Measurements from ENCODE around the gene WDR64. TPM values are rescaled to one million over a fixed set of nuclear protein-coding genes. Genes with fewer than 3 reads are reported as not detected.

The WDR64 gene
- total RNA-seq, 1 donor from 2014 or later = not detected

- no peaks in the 10 kb centered on the region for H3K9me3 ChIP-seq
- TF ChIP-seq, protein P1, sequence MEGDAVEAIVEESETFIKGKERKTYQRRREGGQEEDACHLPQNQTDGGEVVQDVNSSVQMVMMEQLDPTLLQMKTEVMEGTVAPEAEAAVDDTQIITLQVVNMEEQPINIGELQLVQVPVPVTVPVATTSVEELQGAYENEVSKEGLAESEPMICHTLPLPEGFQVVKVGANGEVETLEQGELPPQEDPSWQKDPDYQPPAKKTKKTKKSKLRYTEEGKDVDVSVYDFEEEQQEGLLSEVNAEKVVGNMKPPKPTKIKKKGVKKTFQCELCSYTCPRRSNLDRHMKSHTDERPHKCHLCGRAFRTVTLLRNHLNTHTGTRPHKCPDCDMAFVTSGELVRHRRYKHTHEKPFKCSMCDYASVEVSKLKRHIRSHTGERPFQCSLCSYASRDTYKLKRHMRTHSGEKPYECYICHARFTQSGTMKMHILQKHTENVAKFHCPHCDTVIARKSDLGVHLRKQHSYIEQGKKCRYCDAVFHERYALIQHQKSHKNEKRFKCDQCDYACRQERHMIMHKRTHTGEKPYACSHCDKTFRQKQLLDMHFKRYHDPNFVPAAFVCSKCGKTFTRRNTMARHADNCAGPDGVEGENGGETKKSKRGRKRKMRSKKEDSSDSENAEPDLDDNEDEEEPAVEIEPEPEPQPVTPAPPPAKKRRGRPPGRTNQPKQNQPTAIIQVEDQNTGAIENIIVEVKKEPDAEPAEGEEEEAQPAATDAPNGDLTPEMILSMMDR (IDR thresholded peaks at IDR 0.05) = no peak
- DNase-seq (no peak), ATAC-seq (no peak)
- no peaks in the 10 kb centered on the region for H3K27me3 ChIP-seq (ENCODE audit: low read depth)
- intact Hi-C loops (cut with DNase I) = no loop called here
- no peak overlapping the region for H3K4me3 ChIP-seq
- H3K36me3 ChIP-seq = no peaks in the 10 kb centered on the region
- no peak overlapping the region for H3K27ac ChIP-seq
- no peaks in the 10 kb centered on the region for H3K4me1 ChIP-seq
Measured at GRCh38 chr1:241837416-241837815, 185.3 kb downstream of the WDR64 start.

DNA sequence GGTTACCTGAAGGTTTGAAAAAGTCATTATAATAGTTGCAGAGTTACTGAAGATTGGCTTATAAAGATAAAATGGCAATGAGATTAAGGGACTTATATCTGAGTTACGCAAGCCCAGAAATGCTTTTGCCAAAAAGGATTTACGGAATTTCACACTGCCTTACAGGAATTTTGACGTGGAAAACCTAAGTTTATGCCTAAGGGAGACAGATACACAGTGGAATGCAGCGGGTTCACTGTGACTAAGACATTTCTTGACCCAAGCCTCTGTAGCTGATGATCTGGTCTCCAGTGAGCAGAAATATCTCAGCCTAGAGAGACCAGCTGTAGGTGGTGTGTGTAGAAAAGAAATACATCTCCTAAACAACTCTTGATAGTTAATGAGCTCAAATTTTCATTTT is 185.8 kb downstream of the WDR64 start:
- TF ChIP-seq, protein P1 (IDR thresholded peaks at IDR 0.05) = no peak
- intact Hi-C loops (cut with DNase I) = no loop called here
- ATAC-seq (no peak), DNase-seq (no peak)
- no peaks in the 10 kb centered on the region for H3K9me3 ChIP-seq
- no peaks in the 10 kb centered on the region for H3K27me3 ChIP-seq (ENCODE audit: low read depth)
- no peak overlapping the region for H3K4me3 ChIP-seq
- no peak overlapping the region for H3K27ac ChIP-seq
- H3K4me1 ChIP-seq = no peaks in the 10 kb centered on the region
- no peaks in the 10 kb centered on the region for H3K36me3 ChIP-seq

GRCh38 chr1:241838897-241839296 is 186.8 kb downstream of the WDR64 start:
- H3K27me3 ChIP-seq (ENCODE audit: low read depth) = no peaks in the 10 kb centered on the region
- intact Hi-C loops (cut with DNase I) = no loop called here
- ATAC-seq (no peak), DNase-seq (no peak)
- H3K27ac ChIP-seq = no peak overlapping the region
- H3K9me3 ChIP-seq = no peaks in the 10 kb centered on the region
- TF ChIP-seq, protein P1 (IDR thresholded peaks at IDR 0.05) = no peak
- no peaks in the 10 kb centered on the region for H3K4me1 ChIP-seq
- H3K4me3 ChIP-seq = no peak overlapping the region
- H3K36me3 ChIP-seq = no peaks in the 10 kb centered on the region

- Histone ChIP-seq H3K9me3 (no peaks in the 10 kb centered on the region), H3K27me3 (ENCODE audit: low read depth) (no peaks in the 10 kb centered on the region), H3K27ac (no peak overlapping the region), H3K4me3 (no peak overlapping the region), H3K4me1 (no peaks in the 10 kb centered on the region), H3K36me3 (no peaks in the 10 kb centered on the region)
- intact Hi-C loops (cut with DNase I) = no loop called here
- TF ChIP-seq, protein P1 (IDR thresholded peaks at IDR 0.05) = no peak
- ATAC-seq (peak; percentile 27 to 53), DNase-seq (no peak)
Measured at GRCh38 chr1:241839369-241839979, 187.4 kb downstream of the WDR64 start.

DNA sequence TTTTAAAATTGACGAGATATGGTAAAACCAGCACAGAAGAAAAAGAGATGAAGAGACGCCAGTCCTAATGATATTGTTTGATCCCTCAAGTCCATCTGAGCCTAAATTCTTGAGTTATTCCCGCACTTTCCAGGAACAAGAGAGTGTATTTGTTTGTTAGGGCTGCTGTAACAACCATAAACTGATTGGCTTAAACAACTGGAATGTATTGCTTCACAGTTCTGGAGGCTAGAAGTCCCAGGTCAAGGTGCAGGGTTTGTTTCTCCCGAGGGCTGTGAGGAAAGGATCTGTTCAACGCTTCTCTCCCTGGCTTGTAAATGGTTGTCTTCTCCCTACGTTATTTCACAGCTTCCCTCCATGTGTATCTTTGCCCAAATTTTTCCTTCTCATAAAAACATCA is 188.1 kb downstream of the WDR64 start:
- TF ChIP-seq, protein P1 (IDR thresholded peaks at IDR 0.05) = no peak
- intact Hi-C loops (cut with DNase I) = no loop called here
- no peak for ATAC-seq

More for the DNA sequence above, 188.1 kb downstream of the WDR64 start:
- no peak for DNase-seq
- Histone ChIP-seq H3K27ac (no peak overlapping the region), H3K4me3 (no peak overlapping the region), H3K36me3 (no peaks in the 10 kb centered on the region), H3K4me1 (no peaks in the 10 kb centered on the region), H3K27me3 (ENCODE audit: low read depth) (no peaks in the 10 kb centered on the region), H3K9me3 (no peaks in the 10 kb centered on the region)

Measured in lower lobe of right lung (tissue), 2 donors.